Esophagus muscularis mucosa (tissue), 3 donors: ENCODE data around the gene TLE6.

Experiments
- POLR2A ChIP-seq: fragments of 450-650 bp; IDR thresholded peaks from one replicate; pipeline ENCODE4 v1.6.1; 2017; ENCODE audit warnings: antibody characterized with exemption, moderate library complexity, mild to moderate bottlenecking, low read depth
- POLR2AphosphoS5 ChIP-seq, 2 donors: sonication (generic); formaldehyde crosslinking; IDR thresholded peaks; one replicate each; pipeline ENCODE4 v1.6.1; 2017; ENCODE audit warnings: antibody characterized with exemption in 2 of 2
- TF ChIP-seq, protein P1 (sequence below), 3 experiments: fragments of 200-600 bp in 2 of 3; fragments of 450-650 bp in 1 of 3; sonication (generic) in 2 of 3; IDR thresholded peaks; one replicate each; pipeline ENCODE4 v1.5.1; 2017 to 2019; ENCODE audit warnings: antibody characterized with exemption in 3 of 3, mild to moderate bottlenecking in 2 of 3, moderate library complexity in 1 of 3

- TF ChIP-seq, protein P1, sequence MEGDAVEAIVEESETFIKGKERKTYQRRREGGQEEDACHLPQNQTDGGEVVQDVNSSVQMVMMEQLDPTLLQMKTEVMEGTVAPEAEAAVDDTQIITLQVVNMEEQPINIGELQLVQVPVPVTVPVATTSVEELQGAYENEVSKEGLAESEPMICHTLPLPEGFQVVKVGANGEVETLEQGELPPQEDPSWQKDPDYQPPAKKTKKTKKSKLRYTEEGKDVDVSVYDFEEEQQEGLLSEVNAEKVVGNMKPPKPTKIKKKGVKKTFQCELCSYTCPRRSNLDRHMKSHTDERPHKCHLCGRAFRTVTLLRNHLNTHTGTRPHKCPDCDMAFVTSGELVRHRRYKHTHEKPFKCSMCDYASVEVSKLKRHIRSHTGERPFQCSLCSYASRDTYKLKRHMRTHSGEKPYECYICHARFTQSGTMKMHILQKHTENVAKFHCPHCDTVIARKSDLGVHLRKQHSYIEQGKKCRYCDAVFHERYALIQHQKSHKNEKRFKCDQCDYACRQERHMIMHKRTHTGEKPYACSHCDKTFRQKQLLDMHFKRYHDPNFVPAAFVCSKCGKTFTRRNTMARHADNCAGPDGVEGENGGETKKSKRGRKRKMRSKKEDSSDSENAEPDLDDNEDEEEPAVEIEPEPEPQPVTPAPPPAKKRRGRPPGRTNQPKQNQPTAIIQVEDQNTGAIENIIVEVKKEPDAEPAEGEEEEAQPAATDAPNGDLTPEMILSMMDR (IDR thresholded peaks at IDR 0.05) = no peak
- TF ChIP-seq POLR2AphosphoS5 (IDR thresholded peaks at IDR 0.05) = no peak
- TF ChIP-seq POLR2A = no peak
Measured at GRCh38 chr19:3013263-3013725, 35.9 kb downstream of the TLE6 start.
